ENCODE measurements around the gene CHKB. TPM values are rescaled to one million over a fixed set of nuclear protein-coding genes. Genes with fewer than 3 reads are reported as not detected.
A peak's percentile ranks its signal among the peaks of the same experiment; 100 is the strongest.

The CHKB gene
- total and polyA plus RNA-seq, 10 of the 15 experiments (the other 5 are each of a cell fraction or from before 2014, with no cell fraction given), result 10.0 to 93.9 (median 57.0) TPM

DNA sequence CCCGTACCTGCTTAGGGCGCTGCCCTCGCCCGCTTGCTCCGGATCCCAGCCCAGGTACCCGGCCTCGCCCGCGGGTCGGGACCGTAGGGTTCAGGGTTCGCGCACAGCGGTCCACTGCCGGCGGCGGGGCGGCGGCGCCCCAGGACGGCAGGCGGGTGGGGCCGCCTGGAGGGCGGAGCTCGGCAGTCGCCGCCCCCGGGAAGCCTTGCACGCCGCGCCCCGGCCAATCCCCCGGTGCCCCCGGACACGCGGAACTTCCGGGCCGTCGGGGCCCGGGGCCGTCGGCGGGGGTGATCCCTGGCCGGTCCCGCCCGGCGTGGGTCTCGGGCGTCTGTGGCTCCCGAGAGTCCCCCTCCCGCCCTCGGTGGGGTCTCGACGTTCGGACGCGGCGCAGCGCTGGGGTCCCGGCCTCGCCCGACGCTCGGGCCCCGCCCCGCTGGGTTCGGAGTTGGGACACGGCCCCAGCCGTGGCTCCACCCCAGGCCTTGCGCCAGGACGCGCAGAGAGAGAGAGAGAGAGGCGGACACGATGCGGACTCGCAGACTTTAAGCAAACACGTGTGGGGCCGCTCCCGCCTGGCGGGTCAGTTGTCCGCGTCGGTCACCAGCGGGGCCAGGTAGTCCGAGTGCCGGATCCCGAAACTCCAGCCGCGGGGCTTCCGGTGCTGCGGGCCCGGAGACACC, 52.6 kb downstream of the CHKB start, which contains the start of gene TYMP (continued):
- TF ChIP-seq NR2F1 (conservative IDR thresholded peaks at IDR 0.05) (no peak), BACH1 (IDR thresholded peaks at IDR 0.05; ENCODE audit: borderline replicate concordance) (peak; percentile 96), CEBPB (IDR thresholded peaks at IDR 0.05; ENCODE audit: borderline replicate concordance in 1 of 2, low read depth in 2 of 2, low read length in 2 of 2) (0 out of 4 replicates have a peak, but pooled peaks of 1 of the 2 experiments have one; percentile 5), FOS (IDR thresholded peaks at IDR 0.05; ENCODE audit: borderline replicate concordance, extremely low read depth, insufficient read length) (no peak), GATAD2B (conservative IDR thresholded peaks at IDR 0.05; ENCODE audit: low read depth) (peak; percentile 90), TARDBP (IDR thresholded peaks at IDR 0.05; ENCODE audit: borderline replicate concordance) (no peak), TAF1 (IDR thresholded peaks at IDR 0.05; ENCODE audit: borderline replicate concordance, low read depth, low read length) (peak; percentile 64; the same call in 1 of the 2 replicates), ZNF622 (IDR thresholded peaks at IDR 0.05) (no peak), BCL11A (IDR thresholded peaks at IDR 0.05; ENCODE audit: low read depth, low read length) (no peak), SREBF2 (IDR thresholded peaks at IDR 0.05; ENCODE audit: low read length) (no peak), STAT1 (conservative IDR thresholded peaks at IDR 0.05) (no peak), TCF3 (IDR thresholded peaks at IDR 0.05; ENCODE audit: borderline replicate concordance, insufficient read depth, low read depth, low read length) (0 out of 2 replicates have a peak, but pooled peaks have one; percentile 46), RELA (IDR thresholded peaks at IDR 0.05; ENCODE audit: borderline replicate concordance, partially characterized antibody) (no peak), SMC3 (IDR thresholded peaks at IDR 0.05; ENCODE audit: borderline replicate concordance, low read length) (peak; percentile 9; the same call in 1 of the 2 replicates), SREBF1 (IDR thresholded peaks at IDR 0.05; ENCODE audit: low read length) (no peak), POLR2A (IDR thresholded peaks at IDR 0.05; ENCODE audit: low read depth, low read length) (no peak)
- TF ChIP-seq, protein P1, sequence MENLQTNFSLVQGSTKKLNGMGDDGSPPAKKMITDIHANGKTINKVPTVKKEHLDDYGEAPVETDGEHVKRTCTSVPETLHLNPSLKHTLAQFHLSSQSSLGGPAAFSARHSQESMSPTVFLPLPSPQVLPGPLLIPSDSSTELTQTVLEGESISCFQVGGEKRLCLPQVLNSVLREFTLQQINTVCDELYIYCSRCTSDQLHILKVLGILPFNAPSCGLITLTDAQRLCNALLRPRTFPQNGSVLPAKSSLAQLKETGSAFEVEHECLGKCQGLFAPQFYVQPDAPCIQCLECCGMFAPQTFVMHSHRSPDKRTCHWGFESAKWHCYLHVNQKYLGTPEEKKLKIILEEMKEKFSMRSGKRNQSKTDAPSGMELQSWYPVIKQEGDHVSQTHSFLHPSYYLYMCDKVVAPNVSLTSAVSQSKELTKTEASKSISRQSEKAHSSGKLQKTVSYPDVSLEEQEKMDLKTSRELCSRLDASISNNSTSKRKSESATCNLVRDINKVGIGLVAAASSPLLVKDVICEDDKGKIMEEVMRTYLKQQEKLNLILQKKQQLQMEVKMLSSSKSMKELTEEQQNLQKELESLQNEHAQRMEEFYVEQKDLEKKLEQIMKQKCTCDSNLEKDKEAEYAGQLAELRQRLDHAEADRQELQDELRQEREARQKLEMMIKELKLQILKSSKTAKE (IDR thresholded peaks at IDR 0.05; ENCODE audit: low read depth, poor library complexity, severe bottlenecking), result no peak
- TF ChIP-seq, protein P2, sequence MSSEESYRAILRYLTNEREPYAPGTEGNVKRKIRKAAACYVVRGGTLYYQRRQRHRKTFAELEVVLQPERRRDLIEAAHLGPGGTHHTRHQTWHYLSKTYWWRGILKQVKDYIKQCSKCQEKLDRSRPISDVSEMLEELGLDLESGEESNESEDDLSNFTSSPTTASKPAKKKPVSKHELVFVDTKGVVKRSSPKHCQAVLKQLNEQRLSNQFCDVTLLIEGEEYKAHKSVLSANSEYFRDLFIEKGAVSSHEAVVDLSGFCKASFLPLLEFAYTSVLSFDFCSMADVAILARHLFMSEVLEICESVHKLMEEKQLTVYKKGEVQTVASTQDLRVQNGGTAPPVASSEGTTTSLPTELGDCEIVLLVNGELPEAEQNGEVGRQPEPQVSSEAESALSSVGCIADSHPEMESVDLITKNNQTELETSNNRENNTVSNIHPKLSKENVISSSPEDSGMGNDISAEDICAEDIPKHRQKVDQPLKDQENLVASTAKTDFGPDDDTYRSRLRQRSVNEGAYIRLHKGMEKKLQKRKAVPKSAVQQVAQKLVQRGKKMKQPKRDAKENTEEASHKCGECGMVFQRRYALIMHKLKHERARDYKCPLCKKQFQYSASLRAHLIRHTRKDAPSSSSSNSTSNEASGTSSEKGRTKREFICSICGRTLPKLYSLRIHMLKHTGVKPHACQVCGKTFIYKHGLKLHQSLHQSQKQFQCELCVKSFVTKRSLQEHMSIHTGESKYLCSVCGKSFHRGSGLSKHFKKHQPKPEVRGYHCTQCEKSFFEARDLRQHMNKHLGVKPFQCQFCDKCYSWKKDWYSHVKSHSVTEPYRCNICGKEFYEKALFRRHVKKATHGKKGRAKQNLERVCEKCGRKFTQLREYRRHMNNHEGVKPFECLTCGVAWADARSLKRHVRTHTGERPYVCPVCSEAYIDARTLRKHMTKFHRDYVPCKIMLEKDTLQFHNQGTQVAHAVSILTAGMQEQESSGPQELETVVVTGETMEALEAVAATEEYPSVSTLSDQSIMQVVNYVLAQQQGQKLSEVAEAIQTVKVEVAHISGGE (CRISPR knock-in tag; IDR thresholded peaks at IDR 0.05), result no peak
- TF ChIP-seq, protein P3, sequence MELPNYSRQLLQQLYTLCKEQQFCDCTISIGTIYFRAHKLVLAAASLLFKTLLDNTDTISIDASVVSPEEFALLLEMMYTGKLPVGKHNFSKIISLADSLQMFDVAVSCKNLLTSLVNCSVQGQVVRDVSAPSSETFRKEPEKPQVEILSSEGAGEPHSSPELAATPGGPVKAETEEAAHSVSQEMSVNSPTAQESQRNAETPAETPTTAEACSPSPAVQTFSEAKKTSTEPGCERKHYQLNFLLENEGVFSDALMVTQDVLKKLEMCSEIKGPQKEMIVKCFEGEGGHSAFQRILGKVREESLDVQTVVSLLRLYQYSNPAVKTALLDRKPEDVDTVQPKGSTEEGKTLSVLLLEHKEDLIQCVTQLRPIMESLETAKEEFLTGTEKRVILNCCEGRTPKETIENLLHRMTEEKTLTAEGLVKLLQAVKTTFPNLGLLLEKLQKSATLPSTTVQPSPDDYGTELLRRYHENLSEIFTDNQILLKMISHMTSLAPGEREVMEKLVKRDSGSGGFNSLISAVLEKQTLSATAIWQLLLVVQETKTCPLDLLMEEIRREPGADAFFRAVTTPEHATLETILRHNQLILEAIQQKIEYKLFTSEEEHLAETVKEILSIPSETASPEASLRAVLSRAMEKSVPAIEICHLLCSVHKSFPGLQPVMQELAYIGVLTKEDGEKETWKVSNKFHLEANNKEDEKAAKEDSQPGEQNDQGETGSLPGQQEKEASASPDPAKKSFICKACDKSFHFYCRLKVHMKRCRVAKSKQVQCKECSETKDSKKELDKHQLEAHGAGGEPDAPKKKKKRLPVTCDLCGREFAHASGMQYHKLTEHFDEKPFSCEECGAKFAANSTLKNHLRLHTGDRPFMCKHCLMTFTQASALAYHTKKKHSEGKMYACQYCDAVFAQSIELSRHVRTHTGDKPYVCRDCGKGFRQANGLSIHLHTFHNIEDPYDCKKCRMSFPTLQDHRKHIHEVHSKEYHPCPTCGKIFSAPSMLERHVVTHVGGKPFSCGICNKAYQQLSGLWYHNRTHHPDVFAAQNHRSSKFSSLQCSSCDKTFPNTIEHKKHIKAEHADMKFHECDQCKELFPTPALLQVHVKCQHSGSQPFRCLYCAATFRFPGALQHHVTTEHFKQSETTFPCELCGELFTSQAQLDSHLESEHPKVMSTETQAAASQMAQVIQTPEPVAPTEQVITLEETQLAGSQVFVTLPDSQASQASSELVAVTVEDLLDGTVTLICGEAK (IDR thresholded peaks at IDR 0.05; ENCODE audit: borderline replicate concordance), result no peak
- TF ChIP-seq, protein P4, sequence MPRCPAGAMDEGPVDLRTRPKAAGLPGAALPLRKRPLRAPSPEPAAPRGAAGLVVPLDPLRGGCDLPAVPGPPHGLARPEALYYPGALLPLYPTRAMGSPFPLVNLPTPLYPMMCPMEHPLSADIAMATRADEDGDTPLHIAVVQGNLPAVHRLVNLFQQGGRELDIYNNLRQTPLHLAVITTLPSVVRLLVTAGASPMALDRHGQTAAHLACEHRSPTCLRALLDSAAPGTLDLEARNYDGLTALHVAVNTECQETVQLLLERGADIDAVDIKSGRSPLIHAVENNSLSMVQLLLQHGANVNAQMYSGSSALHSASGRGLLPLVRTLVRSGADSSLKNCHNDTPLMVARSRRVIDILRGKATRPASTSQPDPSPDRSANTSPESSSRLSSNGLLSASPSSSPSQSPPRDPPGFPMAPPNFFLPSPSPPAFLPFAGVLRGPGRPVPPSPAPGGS (IDR thresholded peaks at IDR 0.05; ENCODE audit: borderline replicate concordance, insufficient read depth, low read depth, low read length, poor library complexity, severe bottlenecking), result no peak

Data from GM12878 (cell line).